IPS-11a (cell line): ENCODE measurements around the gene PPTC7.
A peak's percentile ranks its signal among the peaks of the same experiment; 100 is the strongest.
"Not testable (repeated sequence)": the region's sequence is repeated elsewhere in the genome, so short reads cannot be mapped to it uniquely, and the experiment has no call there.

Experiments used
- H3K4me3 ChIP-seq: one replicate; pipeline ENCODE4 v1.5.1; 2013; ENCODE audit warnings: low read depth, low read length, control low read depth

PPTC7 gene

DNA sequence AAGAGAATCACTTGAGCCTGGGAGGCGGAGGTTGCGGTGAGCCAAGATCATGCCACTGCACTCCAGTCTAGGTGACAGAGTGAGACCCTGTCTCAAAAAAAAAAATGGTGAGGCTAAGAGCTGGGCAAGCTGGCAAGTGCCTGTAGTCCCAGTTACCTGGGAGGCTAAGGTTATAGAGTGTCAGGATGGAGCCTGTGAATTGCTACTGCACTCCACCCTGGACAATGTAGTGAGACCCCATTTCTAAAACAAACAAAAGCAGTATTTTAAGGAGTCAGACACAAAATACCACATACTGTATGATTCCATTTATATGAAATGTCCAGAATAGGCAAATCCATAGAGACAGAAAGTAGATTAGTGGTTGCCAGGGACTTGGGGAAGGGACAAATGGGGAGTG, 4.0 kb upstream of the PPTC7 start:
- H3K4me3 ChIP-seq, result not testable (repeated sequence)

GRCh38 chr12:110585231-110585799, 2.2 kb upstream of the PPTC7 start:
- H3K4me3 ChIP-seq, result no peak overlapping the region

GRCh38 chr12:110582276-110583136, 612 bp downstream of the PPTC7 start:
- peak overlapping the region; percentile 91 for H3K4me3 ChIP-seq

- H3K4me3 ChIP-seq, result peak overlapping the region; percentile 91
These were observed 1.2 kb downstream of the PPTC7 start for GRCh38 chr12:110581931-110582275.

DNA sequence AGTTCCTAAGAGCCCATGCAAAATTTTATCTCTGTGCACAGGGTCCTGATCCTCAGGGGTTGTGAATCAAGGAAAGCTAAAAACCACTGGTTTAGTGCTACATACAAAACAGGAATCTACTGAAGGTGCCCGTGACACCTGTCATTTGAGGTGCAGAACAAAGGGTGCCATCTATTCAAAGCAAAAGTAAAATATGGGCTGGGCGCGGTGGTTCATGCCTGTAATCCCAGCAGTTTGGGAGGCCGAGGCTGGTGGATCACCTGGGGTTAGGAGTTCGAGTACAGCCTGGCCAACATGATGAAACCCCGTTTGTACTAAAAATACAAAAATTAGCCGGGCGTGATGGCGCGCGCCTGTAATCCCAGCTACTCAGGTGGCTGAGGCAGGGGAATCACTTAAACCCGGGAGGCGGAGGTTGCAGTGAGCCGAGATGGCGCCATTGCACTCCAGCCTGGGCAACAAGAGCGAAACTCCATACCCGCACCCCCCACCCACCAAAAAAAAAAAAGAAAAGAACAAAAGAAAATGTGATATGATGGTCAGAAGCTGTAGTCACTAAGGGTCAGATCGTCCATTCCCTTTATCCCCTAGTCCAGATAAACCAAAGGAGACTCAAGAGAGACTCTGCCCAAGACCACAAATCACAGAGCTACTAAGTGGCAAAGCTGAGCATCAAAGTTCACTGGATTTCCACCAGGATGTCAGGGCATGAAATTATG, 3.4 kb downstream of the PPTC7 start:
- H3K4me3 ChIP-seq, result no peak overlapping the region

DNA sequence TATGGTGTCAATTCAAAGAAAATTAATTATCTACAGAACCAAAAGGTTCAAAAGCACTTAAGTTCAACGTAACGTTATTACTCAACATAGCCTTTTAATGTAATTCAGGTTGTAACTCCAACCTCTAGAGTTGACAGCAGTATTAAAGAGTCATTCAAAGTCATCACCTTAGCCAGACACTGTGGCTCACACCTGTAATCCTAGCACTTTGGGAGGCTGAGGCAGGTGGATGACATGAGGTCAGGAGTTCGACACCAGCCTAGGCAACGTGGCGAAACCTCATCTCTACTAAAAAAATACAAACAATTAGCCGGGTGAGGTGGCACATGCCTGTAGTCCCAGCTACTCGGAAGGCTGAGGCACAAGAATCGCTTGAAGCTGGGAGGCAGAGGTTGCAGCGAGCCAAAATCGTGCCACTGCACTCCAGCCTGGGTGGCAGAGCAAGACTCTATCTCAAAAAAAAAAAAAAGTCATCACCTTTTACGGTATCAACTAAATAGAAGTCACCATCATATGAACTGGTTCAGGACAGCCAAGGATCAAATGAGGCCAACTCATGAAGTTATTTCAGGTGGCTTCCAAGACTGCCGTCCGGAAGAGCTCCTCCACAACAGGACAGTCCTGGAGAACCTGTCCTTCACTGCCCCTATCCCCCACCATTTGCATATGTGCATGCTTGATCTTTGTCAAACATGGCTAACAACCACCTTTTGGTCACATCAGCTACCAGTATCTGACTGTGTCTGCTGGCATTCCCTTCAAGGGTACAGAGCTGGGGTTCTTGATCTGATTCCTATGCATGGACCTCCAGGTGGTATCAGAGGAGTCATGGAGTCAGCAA, 4.2 kb downstream of the PPTC7 start:
- H3K4me3 ChIP-seq, result no peak overlapping the region

- H3K4me3 ChIP-seq, result no peak overlapping the region
These were observed 5.0 kb downstream of the PPTC7 start for GRCh38 chr12:110577864-110578693.

DNA sequence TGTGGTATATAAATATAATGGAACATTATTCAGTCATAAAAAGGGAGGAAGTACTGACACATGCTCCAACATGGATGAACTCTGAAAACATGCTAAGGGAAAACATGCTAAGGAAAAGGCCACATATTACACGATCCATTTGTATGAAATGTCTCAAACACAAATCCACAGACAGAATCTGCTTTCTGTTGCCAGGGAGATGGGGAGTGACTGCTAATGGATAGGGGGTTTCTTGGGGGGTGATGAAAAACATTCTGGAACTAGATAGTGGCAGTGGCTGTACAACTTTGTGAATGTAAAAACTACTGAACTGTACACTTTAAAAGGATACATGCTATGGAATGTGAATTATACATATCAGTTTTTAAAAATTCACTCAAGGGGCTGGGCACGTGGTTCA, 6.6 kb downstream of the PPTC7 start:
- no peak overlapping the region for H3K4me3 ChIP-seq

- H3K4me3 ChIP-seq, result no peak overlapping the region
These were observed 7.8 kb downstream of the PPTC7 start for GRCh38 chr12:110575326-110575725.

DNA sequence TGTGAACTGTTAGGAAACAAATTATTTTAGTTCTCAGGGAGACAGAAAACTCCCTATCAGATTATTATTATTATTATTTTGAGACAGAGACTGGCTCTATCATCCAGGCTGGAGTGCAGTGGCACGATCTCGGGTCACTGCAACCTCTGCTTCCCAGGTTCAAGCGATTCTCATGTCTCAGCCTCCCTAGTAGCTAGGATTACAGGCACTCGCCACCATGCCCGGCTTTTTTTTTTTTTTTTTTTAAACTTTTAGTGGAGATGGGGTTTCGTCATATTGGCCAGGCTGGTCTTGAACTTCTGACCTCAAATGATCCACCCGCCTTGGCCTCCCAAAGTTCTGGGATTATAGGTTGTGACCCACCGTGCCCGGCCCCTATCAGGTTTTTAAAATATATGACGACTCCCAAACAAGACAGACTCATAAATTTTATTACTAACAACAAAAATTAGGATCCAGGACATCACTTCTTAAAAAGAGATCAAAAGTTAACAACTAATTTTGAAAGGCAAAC, 8.3 kb downstream of the PPTC7 start:
- H3K4me3 ChIP-seq, result not testable (repeated sequence)

DNA sequence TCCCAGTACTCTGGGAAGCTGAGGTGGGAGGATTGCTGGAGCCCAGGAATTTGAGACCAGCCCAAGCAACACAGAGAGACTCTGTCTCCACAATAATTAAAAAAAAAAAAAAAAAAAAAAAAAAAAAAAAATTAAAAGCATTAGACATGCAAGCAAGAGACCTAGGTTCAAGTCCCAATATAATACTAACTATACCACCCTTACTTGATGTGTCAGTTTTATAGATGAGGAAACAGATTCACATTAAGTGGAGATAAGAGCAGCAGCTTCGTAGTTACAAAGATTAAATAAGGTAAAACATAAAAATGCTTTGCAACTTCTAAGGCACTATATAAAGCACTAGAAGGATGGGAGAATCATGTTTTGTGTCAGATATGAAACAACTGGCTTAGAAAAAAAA, 9.1 kb downstream of the PPTC7 start:
- H3K4me3 ChIP-seq, result no peak overlapping the region

DNA sequence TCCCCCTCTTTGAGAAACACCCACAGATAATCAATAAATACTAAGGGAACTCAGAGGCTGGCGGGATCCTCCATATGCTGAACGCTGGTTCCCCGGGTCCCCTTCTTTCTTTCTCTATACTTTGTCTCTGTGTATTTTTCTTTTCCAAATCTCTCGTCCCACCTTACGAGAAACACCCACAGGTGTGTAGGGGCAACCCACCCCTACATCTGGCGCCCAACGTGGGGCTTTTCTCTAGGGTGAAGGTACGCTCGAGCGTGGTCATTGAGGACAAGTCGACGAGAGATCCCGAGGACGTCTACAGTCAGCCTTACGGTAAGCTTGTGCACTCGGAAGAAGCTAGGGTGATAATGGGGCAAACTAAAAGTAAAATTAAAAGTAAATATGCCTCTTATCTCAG, 12.3 kb downstream of the PPTC7 start:
- not testable (repeated sequence) for H3K4me3 ChIP-seq

GRCh38 chr12:110569838-110570237, 13.3 kb downstream of the PPTC7 start:
- not testable (repeated sequence) for H3K4me3 ChIP-seq

GRCh38 chr12:110568752-110569151, 14.4 kb downstream of the PPTC7 start:
- no peak overlapping the region for H3K4me3 ChIP-seq

DNA sequence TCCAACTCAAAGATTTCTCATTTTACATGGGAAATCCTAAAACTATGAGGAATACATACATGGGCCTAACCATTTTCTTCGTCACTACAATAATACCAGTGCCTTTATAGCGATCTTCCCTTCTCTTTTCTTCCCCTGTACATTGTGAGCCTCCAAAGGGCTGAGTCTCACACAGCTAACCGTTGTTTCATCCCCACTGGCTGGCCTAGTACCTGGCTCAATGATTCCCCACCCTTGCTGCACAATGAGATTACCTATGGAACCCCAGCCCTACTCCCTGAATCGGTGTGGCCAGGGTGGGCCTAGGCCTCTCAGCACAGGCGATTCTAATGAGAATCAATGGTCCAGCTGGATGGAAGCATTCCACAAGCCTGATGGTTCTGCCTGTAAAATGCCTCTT, 16.1 kb downstream of the PPTC7 start:
- H3K4me3 ChIP-seq, result no peak overlapping the region

DNA sequence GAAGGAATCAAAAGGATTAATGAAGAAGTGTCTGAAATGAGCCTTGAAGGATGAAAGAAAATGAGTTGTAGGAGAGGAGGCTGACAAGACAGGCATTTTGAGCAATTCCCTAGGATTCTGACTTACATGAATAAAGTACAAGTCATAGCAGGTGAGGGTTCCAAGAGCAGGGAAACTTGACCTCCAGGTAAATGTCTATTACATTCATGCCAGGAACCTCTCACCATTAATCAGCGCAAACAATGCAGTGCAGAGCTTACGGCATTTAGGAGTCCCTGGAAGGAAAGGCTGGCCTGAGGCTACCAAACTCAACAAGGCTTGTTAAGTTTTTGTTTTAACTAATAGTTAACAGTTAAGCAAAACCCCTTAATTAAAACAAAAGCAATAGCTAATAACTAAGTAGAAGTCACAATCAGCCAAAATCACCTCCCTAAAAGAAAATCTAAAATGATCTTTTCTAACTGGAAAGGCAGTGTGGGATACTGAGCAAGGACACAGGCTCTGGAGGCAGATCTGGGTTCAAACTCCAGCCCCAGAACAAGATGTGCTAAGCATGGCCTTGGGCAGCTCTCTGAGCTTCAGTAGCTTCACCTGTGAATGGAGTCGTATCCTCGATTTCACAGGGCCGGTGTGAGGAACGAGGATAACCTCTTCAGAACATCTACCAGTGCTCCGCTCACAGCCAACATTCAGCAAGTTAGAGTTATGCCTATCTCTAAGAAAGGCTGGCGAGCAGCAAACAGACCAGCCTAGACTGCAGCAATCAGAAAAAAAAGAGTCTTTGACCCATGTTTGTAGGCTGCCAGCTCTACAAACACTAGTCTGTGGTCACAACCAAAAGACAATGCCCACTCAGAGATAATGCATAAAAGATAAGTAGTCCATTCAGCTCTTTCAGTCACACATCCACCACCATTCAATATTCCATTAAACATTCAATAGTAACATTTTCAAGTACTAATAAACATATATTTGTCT, 16.9 kb downstream of the PPTC7 start:
- H3K4me3 ChIP-seq, result no peak overlapping the region

DNA sequence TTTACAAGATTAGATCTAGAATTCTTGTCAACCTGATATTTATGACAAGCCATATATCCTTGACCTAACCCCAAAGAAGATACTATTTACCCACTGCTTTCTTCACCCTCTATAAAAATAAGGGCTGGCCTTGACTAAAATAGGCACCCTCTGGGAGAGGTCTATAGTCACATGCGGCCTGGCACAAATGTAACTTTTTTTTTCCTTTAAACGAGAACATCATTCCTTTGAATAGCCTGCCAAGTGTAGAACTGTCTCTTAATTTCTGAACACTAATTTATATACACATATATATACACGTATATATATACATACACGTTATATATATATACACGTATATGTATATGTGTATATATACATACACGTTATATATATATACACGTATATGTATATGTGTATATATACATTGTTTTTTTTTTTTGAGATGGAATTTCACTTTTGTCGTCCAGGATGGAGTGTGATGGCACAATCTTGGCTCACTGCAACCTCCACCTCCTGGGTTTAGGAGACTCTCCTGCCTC, 18.6 kb downstream of the PPTC7 start:
- no peak overlapping the region for H3K4me3 ChIP-seq

- no peak overlapping the region for H3K4me3 ChIP-seq
These were observed 19.2 kb downstream of the PPTC7 start for GRCh38 chr12:110563702-110564470.
